Naive thymus-derived CD8-positive, alpha-beta T cell (primary cell): ENCODE results near the gene FADS6. TPM values are rescaled to one million over a fixed set of nuclear protein-coding genes. Genes with fewer than 3 reads are reported as not detected.

ENCODE experiments used
- ATAC-seq, 2 donors: fragments of 150-1000 bp; cut with Tn5 transposase in 1 of 2; sonication (Bioruptor Pico), chemical (Tn5 transposase) in 1 of 2; 1 replicate in 1 of 2; 2 replicates in 1 of 2; pipeline ENCODE4 v1.10.0; 2021; ENCODE audit warnings: mild to moderate bottlenecking in 2 of 2, moderate library complexity in 2 of 2
- POLR2A ChIA-PET: fragments of 350-600 bp; sonication (Branson Sonifier 250); formaldehyde crosslinking; loops from one replicate; lab custom pipeline; 2021; ENCODE audit warnings: antibody characterized with exemption; lab: Charles Lee
- DNase-seq, 10 donors: peaks; one replicate each; pipeline versions ENCODE4 v3.0.0 to v3.0.0-alpha.2; 2020 to 2022
- H3K27ac Mint-ChIP-seq, 10 donors: one replicate each; pipeline ENCODE4 v1.8.0; 2020 to 2022; ENCODE audit warnings: mild to moderate bottlenecking in 10 of 10, mixed read lengths in 10 of 10, moderate library complexity in 4 of 10, inconsistent platforms in 1 of 10
- H3K27me3 Mint-ChIP-seq, 5 donors: one replicate each; pipeline ENCODE4 v1.8.0; 2021 to 2022; ENCODE audit warnings: mixed read lengths in 5 of 5
- H3K36me3 Mint-ChIP-seq, 3 donors: one replicate each; pipeline ENCODE4 v1.8.0; 2020 to 2022; ENCODE audit warnings: mixed read lengths in 3 of 3, mild to moderate bottlenecking in 2 of 3, inconsistent platforms in 1 of 3
- H3K4me1 Mint-ChIP-seq, 4 donors: one replicate each; pipeline ENCODE4 v1.8.0; 2021 to 2022; ENCODE audit warnings: mixed read lengths in 4 of 4
- H3K4me3 Mint-ChIP-seq, 10 donors: one replicate each; pipeline ENCODE4 v1.8.0; 2020 to 2022; ENCODE audit warnings: mild to moderate bottlenecking in 10 of 10, mixed read lengths in 10 of 10, moderate library complexity in 6 of 10, inconsistent platforms in 1 of 10
- H3K9me3 Mint-ChIP-seq, 9 donors: one replicate each; pipeline ENCODE4 v1.8.0; 2020 to 2022; ENCODE audit warnings: mixed read lengths in 9 of 9, mild to moderate bottlenecking in 3 of 9, inconsistent platforms in 1 of 9, moderate library complexity in 1 of 9
- polyA plus RNA-seq, 3 donors: library from polyadenylated mRNA; unstranded; fragments of 300-500 nt; fragmentation: Illumina TruSeq; gene quantifications; one replicate each; pipeline ENCODE4 v1.2.3, GENCODE V29; 2021
- total RNA-seq, 8 experiments: library from RNA in 2 of 8; stranded (reverse) in 2 of 8; gene quantifications; one replicate each; pipeline ENCODE4 v1.2.3 and lab custom pipeline; 2021 to 2026

FADS6 gene
- total and polyA plus RNA-seq, 5 experiments from 2014 or later = not detected

DNA sequence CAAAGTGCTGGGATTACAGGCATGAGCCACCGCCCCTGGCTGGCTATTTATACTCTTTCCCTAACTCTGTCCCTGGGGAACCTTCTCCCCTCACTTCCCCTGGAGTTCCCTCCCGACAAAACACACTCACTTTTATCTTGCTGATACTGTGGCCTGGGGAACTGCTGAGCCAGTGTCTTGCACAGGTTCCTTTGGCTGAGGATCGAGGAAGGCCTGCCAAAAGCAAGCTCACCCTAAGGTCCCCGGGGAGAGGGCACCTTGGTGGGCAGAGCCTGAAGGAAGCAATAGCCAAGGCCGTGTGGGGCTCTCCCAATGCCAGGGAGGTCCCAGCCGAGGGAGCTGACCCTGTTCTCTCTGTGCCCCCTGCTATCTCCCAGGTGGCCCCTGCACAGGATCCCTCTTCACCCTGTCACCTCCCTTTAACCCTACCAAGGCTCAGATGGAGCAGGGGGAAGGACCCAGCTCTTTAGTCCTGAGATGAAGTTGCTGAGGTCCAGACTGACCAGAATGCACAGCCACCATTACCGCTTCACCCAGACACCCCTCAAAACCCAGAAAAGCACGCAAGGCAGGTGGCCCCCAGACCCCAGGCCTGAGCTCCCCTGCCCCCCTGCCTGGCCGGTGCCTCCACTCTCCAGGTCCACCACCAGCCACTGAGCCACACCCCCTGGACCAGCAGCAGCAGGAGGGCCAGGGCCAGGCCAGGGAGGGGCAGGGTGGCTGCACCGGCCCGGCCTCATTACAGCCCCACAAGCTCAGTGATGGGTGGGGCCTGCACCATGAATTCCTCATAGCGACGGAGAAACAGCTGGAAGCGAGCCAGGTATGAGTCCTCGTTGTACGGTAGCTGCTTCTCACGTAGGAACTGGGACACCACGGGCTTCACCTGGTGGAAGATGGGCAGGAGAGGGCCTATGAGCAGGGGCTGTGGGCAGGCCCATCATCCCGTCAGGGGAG, 15.6 kb downstream of the FADS6 start:
- POLR2A ChIA-PET = interaction anchor here (0.6 to 0.9 kb wide), 2 partner anchors 15 to 176 kb away, joined by 3 to 6 read pairs; no protein-coding TSS in a partner anchor
- H3K4me1 Mint-ChIP-seq = peaks cover 4 to 11% (median 7%) of the 10 kb centered on the region in 4 donors
- DNase-seq (no peak), ATAC-seq (no peak)
- no peak overlapping the region for H3K4me3 Mint-ChIP-seq
- no peak overlapping the region for H3K27ac Mint-ChIP-seq
- no peaks in the 10 kb centered on the region for H3K36me3 Mint-ChIP-seq
- no peaks in the 10 kb centered on the region for H3K9me3 Mint-ChIP-seq
- peaks cover 0 to 2% (median 0%) of the 10 kb centered on the region in 5 donors for H3K27me3 Mint-ChIP-seq

DNA sequence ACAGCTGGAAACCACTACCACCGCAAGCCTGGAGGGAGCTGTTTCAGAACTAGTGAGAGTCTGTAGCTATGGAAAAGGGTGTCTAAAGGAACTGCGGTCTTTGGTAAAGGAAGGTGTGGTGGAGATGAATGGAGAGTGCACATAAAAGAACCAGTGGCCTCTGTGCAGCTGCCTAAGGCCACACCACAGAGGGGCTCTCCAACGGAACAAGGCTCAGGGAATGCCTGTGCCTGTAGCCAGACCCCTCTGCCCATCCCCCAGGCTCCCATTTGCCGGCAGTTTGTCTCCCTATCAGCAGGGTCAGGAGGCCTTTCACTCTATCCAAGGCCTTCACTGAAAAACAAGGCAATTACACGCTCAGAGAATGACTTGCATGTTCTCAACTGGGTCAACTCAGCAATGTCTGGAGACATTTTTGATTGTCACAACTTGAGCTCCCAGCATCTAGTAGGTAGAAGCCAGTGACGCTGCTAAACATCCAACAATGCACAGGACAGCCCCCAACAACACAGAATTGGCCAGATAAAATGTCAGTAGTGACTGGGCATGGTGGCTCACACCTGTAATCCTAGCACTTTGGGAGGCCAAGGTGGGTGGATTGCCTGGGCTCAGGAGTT, 17.3 kb downstream of the FADS6 start:
- ATAC-seq (no peak), DNase-seq (no peak)
- Mint-ChIP-seq H3K9me3 (no peaks in the 10 kb centered on the region), H3K27ac (no peak overlapping the region), H3K27me3 (no peaks in the 10 kb centered on the region), H3K36me3 (no peaks in the 10 kb centered on the region), H3K4me1 (peaks cover 15 to 25% (median 22%) of the 10 kb centered on the region in 4 donors), H3K4me3 (no peak overlapping the region)
- POLR2A ChIA-PET = interaction anchor here (0.6 kb wide), 1 partner anchor 9 kb away, joined by 8 read pairs; no protein-coding TSS in a partner anchor

GRCh38 chr17:74875155-74875976, 18.1 kb downstream of the FADS6 start:
- Mint-ChIP-seq H3K9me3 (no peaks in the 10 kb centered on the region), H3K27me3 (no peaks in the 10 kb centered on the region), H3K27ac (peak overlapping the region in 3 of 10 donors; percentile 6 to 29 (median 11)), H3K4me1 (peaks cover 15 to 25% (median 23%) of the 10 kb centered on the region in 4 donors), H3K4me3 (peak overlapping the region in 3 of 10 donors; percentile 28 to 46 (median 37)), H3K36me3 (no peaks in the 10 kb centered on the region)
- DNase-seq (no peak), ATAC-seq (no peak)
- POLR2A ChIA-PET = interaction anchor here (0.6 kb wide), 1 partner anchor 8 kb away, joined by 8 read pairs; no protein-coding TSS in a partner anchor

DNA sequence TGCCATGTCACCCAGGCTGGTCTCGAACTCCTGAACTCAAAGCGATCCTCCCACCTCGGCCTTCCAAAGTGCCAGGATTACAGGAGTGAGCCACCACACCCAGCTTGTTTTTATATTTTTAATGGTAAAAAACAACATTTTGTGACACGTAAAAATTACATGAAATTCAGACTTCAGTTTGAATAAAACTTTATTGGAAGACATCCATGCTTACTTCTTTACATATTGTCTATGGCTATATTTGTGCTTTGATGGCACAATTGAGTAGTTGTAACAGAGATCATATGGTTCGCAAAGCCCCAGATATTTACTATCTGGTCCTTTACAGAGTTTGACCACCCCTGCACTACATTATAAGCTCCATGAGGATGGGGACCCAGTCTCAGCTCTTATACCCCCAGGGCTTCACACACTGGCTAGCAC, 18.8 kb downstream of the FADS6 start:
- H3K27me3 Mint-ChIP-seq = no peaks in the 10 kb centered on the region
- H3K27ac Mint-ChIP-seq = peak overlapping the region in 2 of 10 donors; percentile 2 to 63
- peak overlapping the region in 5 of 10 donors; percentile 4 to 87 (median 45) for H3K4me3 Mint-ChIP-seq
- no peaks in the 10 kb centered on the region for H3K9me3 Mint-ChIP-seq
- peaks cover 15 to 25% (median 23%) of the 10 kb centered on the region in 4 donors for H3K4me1 Mint-ChIP-seq
- ATAC-seq (no peak), DNase-seq (no peak)
- POLR2A ChIA-PET = no interaction called here
- no peaks in the 10 kb centered on the region for H3K36me3 Mint-ChIP-seq

- Mint-ChIP-seq H3K27me3 (no peaks in the 10 kb centered on the region), H3K27ac (peak overlapping the region; percentile 92 to 99 (median 98)), H3K9me3 (no peaks in the 10 kb centered on the region), H3K4me3 (peak overlapping the region; percentile 83 to 98 (median 94)), H3K4me1 (peaks cover 15 to 25% (median 23%) of the 10 kb centered on the region in 4 donors), H3K36me3 (no peaks in the 10 kb centered on the region)
- no peak for DNase-seq
- ATAC-seq = no peak
- POLR2A ChIA-PET = interaction anchor here (1.0 to 1.6 kb wide), 5 partner anchors 12 to 397 kb away, joined by 4 to 12 read pairs (median 9); partner anchors contain the start of genes MIF4GD, NAT9 and RAB37
These were observed 19.4 kb downstream of the FADS6 start for GRCh38 chr17:74873874-74874614.

- POLR2A ChIA-PET = interaction anchor here (0.7 to 1.6 kb wide), 18 partner anchors 9 to 794 kb away, joined by 3 to 12 read pairs (median 5); partner anchors contain the start of genes GRB2, MIF4GD, NAT9 and NHERF1
- no peaks in the 10 kb centered on the region for H3K9me3 Mint-ChIP-seq
- H3K36me3 Mint-ChIP-seq = peaks cover 0 to 4% (median 0%) of the 10 kb centered on the region in 3 donors
- ATAC-seq (peak; percentile 95 to 96), DNase-seq (peak; percentile 97 to 100 (median 99))
- peak overlapping the region; percentile 92 to 99 (median 98) for H3K27ac Mint-ChIP-seq
- peak overlapping the region; percentile 83 to 98 (median 94) for H3K4me3 Mint-ChIP-seq
- no peaks in the 10 kb centered on the region for H3K27me3 Mint-ChIP-seq
- H3K4me1 Mint-ChIP-seq = peaks cover 16 to 25% (median 23%) of the 10 kb centered on the region in 4 donors
These were observed 20.2 kb downstream of the FADS6 start for GRCh38 chr17:74873037-74873873.

- ATAC-seq = peak; percentile 4 to 16
- POLR2A ChIA-PET = interaction anchor here (0.7 to 1.6 kb wide), 18 partner anchors 9 to 794 kb away, joined by 3 to 12 read pairs (median 5); partner anchors contain the start of genes GRB2, MIF4GD, NAT9 and NHERF1
These were observed 21.0 kb downstream of the FADS6 start, which contains the start of gene FDXR for GRCh38 chr17:74872313-74873036. Gene FDXR (minus strand): TSS chr17:74872994. CDS start chr17:74872944, 50 bp downstream.

GRCh38 chr17:74871356-74872076, 21.9 kb downstream of the FADS6 start:
- Mint-ChIP-seq H3K4me3 (peak overlapping the region; percentile 24 to 97 (median 78)), H3K4me1 (peaks cover 16 to 25% (median 23%) of the 10 kb centered on the region in 4 donors), H3K27ac (peak overlapping the region in 3 of 10 donors; percentile 33 to 51 (median 39)), H3K36me3 (peaks cover 0 to 4% (median 0%) of the 10 kb centered on the region in 3 donors), H3K27me3 (no peaks in the 10 kb centered on the region), H3K9me3 (no peaks in the 10 kb centered on the region)
- POLR2A ChIA-PET = no interaction called here
- no peak for ATAC-seq
- no peak for DNase-seq

More at GRCh38 chr17:74872313-74873036, 21.0 kb downstream of the FADS6 start, which contains the start of gene FDXR:
- Mint-ChIP-seq H3K4me3 (peak within 1 kb of the TSS; percentile 83 to 98 (median 94)), H3K27me3 (no peaks in the 10 kb centered on the region), H3K4me1 (peaks cover 16 to 25% (median 23%) of the 10 kb centered on the region in 4 donors), H3K27ac (peak within 1 kb of the TSS; percentile 92 to 99 (median 98)), H3K36me3 (peaks cover 0 to 4% (median 0%) of the 10 kb centered on the region in 3 donors), H3K9me3 (no peaks in the 10 kb centered on the region)
- DNase-seq = peak in 1 of 10 donors; percentile 22

- Mint-ChIP-seq H3K9me3 (no peaks in the 10 kb centered on the region), H3K27ac (no peak overlapping the region)
- POLR2A ChIA-PET = no interaction called here
These were observed 22.9 kb downstream of the FADS6 start for GRCh38 chr17:74870512-74870911.

More at GRCh38 chr17:74870512-74870911, 22.9 kb downstream of the FADS6 start:
- H3K36me3 Mint-ChIP-seq = peaks cover 0 to 4% (median 0%) of the 10 kb centered on the region in 3 donors
- H3K27me3 Mint-ChIP-seq = no peaks in the 10 kb centered on the region
- no peak for DNase-seq
- H3K4me3 Mint-ChIP-seq = no peak overlapping the region
- peaks cover 17 to 25% (median 23%) of the 10 kb centered on the region in 4 donors for H3K4me1 Mint-ChIP-seq
- no peak for ATAC-seq
